GM13977 (cell line): ENCODE data around the gene TEX50.
"Not testable (repeated sequence)": the region's sequence is repeated elsewhere in the genome, so short reads cannot be mapped to it uniquely, and the experiment has no call there.

ENCODE experiments used
- DNase-seq: peaks from one replicate; pipeline ENCODE4 v3.0.0; 2012; ENCODE audit warnings: low spot score
- in situ Hi-C: fragments of 300-500 bp; cut with MboI; formaldehyde crosslinking; loops from one replicate; pipeline ENCODE4 v1.12.0; 2022; ENCODE audit warnings: low sequenced_read_pairs, low pct_unique_long_range_greater_than_20kb, mixed read lengths, inconsistent platforms; ENCODE audit not compliant: unreplicated experiment
- TF ChIP-seq, protein P1 (sequence below): IDR thresholded peaks from 2 replicates; pipeline ENCODE4 v1.5.1; 2012; ENCODE audit warnings: mild to moderate bottlenecking, control low read depth; ENCODE audit not compliant: insufficient read depth; ENCODE audit errors: extremely low read depth, missing control alignments

Gene TEX50

GRCh38 chr1:173608503-173609216, 26.5 kb upstream of the TEX50 start:
- DNase-seq: no peak
- in situ Hi-C loops: no loop called here
- TF ChIP-seq, protein P1, sequence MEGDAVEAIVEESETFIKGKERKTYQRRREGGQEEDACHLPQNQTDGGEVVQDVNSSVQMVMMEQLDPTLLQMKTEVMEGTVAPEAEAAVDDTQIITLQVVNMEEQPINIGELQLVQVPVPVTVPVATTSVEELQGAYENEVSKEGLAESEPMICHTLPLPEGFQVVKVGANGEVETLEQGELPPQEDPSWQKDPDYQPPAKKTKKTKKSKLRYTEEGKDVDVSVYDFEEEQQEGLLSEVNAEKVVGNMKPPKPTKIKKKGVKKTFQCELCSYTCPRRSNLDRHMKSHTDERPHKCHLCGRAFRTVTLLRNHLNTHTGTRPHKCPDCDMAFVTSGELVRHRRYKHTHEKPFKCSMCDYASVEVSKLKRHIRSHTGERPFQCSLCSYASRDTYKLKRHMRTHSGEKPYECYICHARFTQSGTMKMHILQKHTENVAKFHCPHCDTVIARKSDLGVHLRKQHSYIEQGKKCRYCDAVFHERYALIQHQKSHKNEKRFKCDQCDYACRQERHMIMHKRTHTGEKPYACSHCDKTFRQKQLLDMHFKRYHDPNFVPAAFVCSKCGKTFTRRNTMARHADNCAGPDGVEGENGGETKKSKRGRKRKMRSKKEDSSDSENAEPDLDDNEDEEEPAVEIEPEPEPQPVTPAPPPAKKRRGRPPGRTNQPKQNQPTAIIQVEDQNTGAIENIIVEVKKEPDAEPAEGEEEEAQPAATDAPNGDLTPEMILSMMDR: no peak

- DNase-seq: not testable (repeated sequence)
Measured at GRCh38 chr1:173613086-173613485, 22.1 kb upstream of the TEX50 start.

GRCh38 chr1:173616859-173617258, 18.3 kb upstream of the TEX50 start:
- in situ Hi-C loops: no loop called here
- DNase-seq: no peak
- TF ChIP-seq, protein P1: no peak

More at GRCh38 chr1:173613086-173613485, 22.1 kb upstream of the TEX50 start:
- in situ Hi-C loops: not testable (repeated sequence)

DNA sequence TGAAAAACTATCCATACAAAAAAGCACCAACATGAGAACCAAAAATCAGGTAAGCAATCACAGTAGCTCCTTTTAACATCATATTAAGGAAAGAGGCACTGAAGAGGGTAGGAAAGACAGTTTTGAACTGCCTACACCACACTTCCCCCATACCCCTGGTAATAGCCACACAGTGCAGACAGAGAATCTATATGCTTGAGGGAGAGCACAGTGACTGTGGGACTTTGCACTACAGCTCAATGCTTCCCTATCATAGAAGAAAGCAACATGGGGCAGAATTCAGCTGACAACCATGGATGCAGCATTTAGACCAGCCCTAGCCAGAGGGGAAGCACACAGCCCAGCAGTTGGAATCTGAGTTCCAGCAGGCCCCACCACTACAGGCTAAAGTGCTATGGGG, 7.9 kb upstream of the TEX50 start:
- TF ChIP-seq, protein P1: no peak
- no peak for DNase-seq
- in situ Hi-C loops: no loop called here

GRCh38 chr1:173628888-173629287, 6.2 kb upstream of the TEX50 start:
- in situ Hi-C loops: no loop called here
- no peak for DNase-seq
- TF ChIP-seq, protein P1: no peak

DNA sequence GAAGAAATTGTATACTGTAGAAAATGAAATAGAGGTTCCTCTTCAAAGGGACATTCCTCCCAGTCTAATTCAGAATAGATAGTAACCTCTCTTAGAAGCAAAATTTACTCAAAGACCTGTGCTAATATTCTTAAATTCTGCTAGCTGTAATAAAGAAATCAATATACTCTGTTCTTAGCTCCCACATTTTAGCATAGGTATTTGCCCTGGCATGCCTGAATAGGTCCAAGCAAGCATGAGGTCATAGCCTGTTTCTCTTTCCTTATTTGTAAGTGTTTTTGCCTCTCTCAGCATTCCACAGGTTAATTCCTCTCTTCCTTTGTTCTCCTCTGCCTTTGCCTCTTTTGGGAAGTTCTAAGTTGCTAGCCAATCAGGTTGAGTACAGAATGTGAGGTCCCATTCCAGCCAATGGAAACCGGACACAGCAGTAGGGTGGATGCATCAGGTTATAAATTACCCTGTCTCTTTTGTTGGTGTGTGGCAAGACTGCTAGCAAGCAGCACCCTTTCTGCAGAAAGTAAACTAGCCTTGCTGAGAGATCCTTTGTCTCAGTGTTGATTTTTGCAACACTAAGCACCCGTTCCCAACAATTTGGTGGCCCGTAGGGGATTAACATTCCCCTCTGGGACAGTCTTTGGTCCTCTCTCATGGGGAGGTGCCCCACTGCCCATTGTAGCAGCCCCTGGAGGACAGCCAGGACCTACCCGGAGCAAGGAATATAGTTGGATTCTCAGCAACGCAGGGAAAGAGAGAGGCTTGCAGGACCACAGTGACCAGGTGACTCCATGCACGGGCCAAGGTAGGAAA, 2.3 kb downstream of the TEX50 start:
- DNase-seq, in situ Hi-C loops: not testable (repeated sequence)

GRCh38 chr1:173638043-173639021, 3.2 kb downstream of the TEX50 start:
- in situ Hi-C loops: no loop called here
- TF ChIP-seq, protein P1: no peak
- no peak for DNase-seq
